ENCODE data around the gene NPTXR.
A peak's percentile ranks its signal among the peaks of the same experiment; 100 is the strongest.
"Not testable (repeated sequence)": the region's sequence is repeated elsewhere in the genome, so short reads cannot be mapped to it uniquely, and the experiment has no call there.

NPTXR gene

DNA sequence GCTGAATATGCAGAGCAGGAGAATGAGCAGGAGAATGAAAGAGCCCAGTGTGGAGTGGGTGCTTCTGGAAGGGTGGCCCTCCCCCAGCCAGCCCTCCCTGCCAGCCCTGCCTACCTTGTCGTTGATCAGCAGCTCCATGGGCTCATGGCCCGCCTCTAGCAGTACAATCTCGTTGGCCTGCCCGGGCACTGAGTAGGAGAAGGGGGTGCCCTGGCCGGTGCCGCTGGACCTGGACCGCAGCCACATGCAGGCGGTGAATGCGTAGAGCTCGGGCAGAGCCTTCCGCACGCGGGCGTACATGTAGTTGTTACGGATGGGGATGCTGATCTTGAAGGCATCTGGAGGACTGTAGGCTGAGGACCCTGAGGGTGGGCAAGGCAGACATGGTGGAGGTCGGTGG, 17.4 kb downstream of the NPTXR start:
- Mint-ChIP-seq H3K27me3 (peaks cover 7% of the 10 kb centered on the region), H3K36me3 (no peaks in the 10 kb centered on the region), H3K27ac (no peak overlapping the region), H3K4me1 (no peaks in the 10 kb centered on the region), H3K4me3 (no peak overlapping the region), H3K9me3 (no peaks in the 10 kb centered on the region)
- DNase-seq (ENCODE audit: low spot score in 2 of 2), result no peak
- ATAC-seq (ENCODE audit: low read depth), result no peak

DNA sequence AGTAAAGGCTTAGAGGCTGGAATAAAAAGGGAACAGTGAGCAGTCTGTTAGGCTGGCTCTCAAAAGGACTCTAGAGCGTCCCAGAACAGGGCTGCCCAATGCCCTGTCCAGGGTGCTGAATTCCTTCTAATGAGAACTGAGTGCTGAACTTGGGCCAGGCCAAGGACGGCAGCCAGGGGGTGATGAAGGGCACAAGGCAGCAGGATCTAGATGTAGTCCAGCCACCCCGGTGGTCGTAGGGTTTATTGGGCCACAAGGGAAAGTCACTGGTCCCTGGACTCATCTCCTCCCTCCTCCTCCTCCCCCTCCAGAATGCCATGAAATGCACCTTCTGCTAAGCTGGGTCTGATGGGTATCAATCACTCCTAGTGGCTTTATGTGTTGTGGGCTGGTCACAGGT, 19.2 kb downstream of the NPTXR start:
- ATAC-seq (ENCODE audit: low read depth) (peak; percentile 75), DNase-seq (ENCODE audit: low spot score in 2 of 2) (peak; percentile 27 to 52)
- H3K4me3 Mint-ChIP-seq, result no peak overlapping the region

GRCh38 chr22:38823637-38824036, 20.2 kb downstream of the NPTXR start:
- no peak overlapping the region for H3K27ac Mint-ChIP-seq
- H3K4me1 Mint-ChIP-seq, result no peaks in the 10 kb centered on the region
- no peaks in the 10 kb centered on the region for H3K36me3 Mint-ChIP-seq
- no peak overlapping the region for H3K4me3 Mint-ChIP-seq
- peaks cover 7% of the 10 kb centered on the region for H3K27me3 Mint-ChIP-seq
- ATAC-seq (ENCODE audit: low read depth), result no peak
- no peak for DNase-seq (ENCODE audit: low spot score in 2 of 2)
- no peaks in the 10 kb centered on the region for H3K9me3 Mint-ChIP-seq

More for the DNA sequence above, 19.2 kb downstream of the NPTXR start:
- no peaks in the 10 kb centered on the region for H3K4me1 Mint-ChIP-seq
- H3K36me3 Mint-ChIP-seq, result no peaks in the 10 kb centered on the region
- H3K9me3 Mint-ChIP-seq, result no peaks in the 10 kb centered on the region
- no peak overlapping the region for H3K27ac Mint-ChIP-seq
- H3K27me3 Mint-ChIP-seq, result peaks cover 7% of the 10 kb centered on the region

DNA sequence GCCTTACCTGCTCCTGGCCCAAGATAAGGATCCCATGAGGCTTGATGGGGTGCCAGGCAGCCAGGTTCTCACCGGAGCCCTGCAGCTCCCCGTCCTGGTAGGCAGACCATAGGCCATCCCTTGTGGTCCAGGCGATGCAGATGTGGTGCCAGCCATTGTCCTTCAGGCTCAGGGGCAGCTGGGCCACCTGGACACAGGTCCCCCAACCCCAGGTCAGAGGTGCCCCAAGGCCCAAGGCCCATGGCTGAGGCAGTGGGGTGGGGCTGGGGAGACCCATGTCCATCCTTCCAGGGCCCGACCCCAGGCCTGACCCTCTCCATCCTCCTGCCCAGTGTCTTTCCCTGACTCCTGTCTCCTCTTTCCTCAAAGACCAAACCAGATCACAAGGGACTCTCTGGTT, 20.8 kb downstream of the NPTXR start:
- Mint-ChIP-seq H3K4me1 (no peaks in the 10 kb centered on the region), H3K9me3 (no peaks in the 10 kb centered on the region), H3K27ac (no peak overlapping the region), H3K27me3 (peaks cover 11% of the 10 kb centered on the region), H3K36me3 (no peaks in the 10 kb centered on the region), H3K4me3 (no peak overlapping the region)
- ATAC-seq (ENCODE audit: low read depth) (no peak), DNase-seq (ENCODE audit: low spot score in 2 of 2) (no peak)

DNA sequence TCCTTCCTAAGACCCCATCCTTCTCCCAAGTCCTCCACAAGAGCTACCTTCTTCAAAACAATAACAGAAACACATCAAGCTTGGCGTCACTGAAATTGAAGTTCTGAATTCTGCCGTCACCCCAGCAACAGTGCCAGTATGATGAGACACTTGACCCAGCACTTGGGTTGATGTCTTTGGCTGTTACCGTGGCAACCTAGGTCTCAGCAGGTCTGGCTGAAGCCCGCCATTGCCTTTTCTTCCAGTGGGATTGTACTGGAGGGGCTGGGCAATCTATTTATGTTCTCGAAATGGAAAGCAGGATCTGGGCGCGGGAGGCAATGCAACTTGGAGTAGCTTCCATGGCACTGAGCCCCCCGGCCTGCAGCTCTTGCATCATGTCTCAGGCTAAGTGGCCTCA, 23.8 kb downstream of the NPTXR start:
- no peak for DNase-seq (ENCODE audit: low spot score in 2 of 2)
- H3K36me3 Mint-ChIP-seq, result no peaks in the 10 kb centered on the region
- H3K4me3 Mint-ChIP-seq, result no peak overlapping the region
- no peak overlapping the region for H3K27ac Mint-ChIP-seq
- H3K27me3 Mint-ChIP-seq, result peaks cover 25% of the 10 kb centered on the region
- no peaks in the 10 kb centered on the region for H3K4me1 Mint-ChIP-seq
- H3K9me3 Mint-ChIP-seq, result no peaks in the 10 kb centered on the region
- ATAC-seq (ENCODE audit: low read depth), result no peak

- ATAC-seq (ENCODE audit: low read depth), result no peak
- DNase-seq (ENCODE audit: low spot score in 2 of 2), result no peak
- Mint-ChIP-seq H3K4me1 (no peaks in the 10 kb centered on the region), H3K9me3 (no peaks in the 10 kb centered on the region), H3K4me3 (no peak overlapping the region), H3K27me3 (peaks cover 29% of the 10 kb centered on the region), H3K36me3 (peaks cover 3% of the 10 kb centered on the region), H3K27ac (no peak overlapping the region)
These were observed 24.4 kb downstream of the NPTXR start for GRCh38 chr22:38819387-38819940.

- H3K27ac Mint-ChIP-seq, result no peak overlapping the region
- no peak overlapping the region for H3K4me3 Mint-ChIP-seq
- no peaks in the 10 kb centered on the region for H3K9me3 Mint-ChIP-seq
- no peaks in the 10 kb centered on the region for H3K4me1 Mint-ChIP-seq
- ATAC-seq (ENCODE audit: low read depth) (no peak), DNase-seq (ENCODE audit: low spot score in 2 of 2) (no peak)
- H3K27me3 Mint-ChIP-seq, result peaks cover 35% of the 10 kb centered on the region
- peaks cover 3% of the 10 kb centered on the region for H3K36me3 Mint-ChIP-seq
These were observed 26.6 kb downstream of the NPTXR start for GRCh38 chr22:38817196-38817595.

DNA sequence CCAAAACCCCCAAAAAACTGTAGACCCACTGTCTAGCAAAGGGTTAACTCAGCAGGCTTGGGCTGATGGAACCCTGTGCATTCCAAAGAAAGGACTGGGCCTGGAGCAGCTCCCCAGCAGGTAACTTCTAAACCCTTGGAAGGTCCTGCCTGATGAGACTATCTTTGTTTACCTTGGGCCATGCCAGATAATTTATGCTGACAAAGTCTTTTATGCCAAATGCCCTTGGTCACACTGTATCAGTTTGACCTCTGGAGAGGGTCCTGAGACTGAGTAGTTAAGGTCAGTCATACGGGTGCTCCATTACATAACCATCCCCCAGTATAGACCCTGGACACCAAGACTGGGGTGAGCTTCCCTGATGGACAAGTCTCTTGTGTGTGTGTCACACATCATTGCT, 28.0 kb downstream of the NPTXR start:
- Mint-ChIP-seq H3K4me3 (no peak overlapping the region), H3K9me3 (peaks cover 4% of the 10 kb centered on the region), H3K4me1 (no peaks in the 10 kb centered on the region), H3K36me3 (peaks cover 6% of the 10 kb centered on the region), H3K27me3 (peaks cover 36% of the 10 kb centered on the region), H3K27ac (no peak overlapping the region)
- ATAC-seq (ENCODE audit: low read depth) (no peak), DNase-seq (ENCODE audit: low spot score in 2 of 2) (no peak)

- Mint-ChIP-seq H3K4me1 (no peaks in the 10 kb centered on the region), H3K27ac (no peak overlapping the region), H3K36me3 (peaks cover 9% of the 10 kb centered on the region), H3K9me3 (peaks cover 9% of the 10 kb centered on the region), H3K27me3 (peaks cover 29% of the 10 kb centered on the region), H3K4me3 (no peak overlapping the region)
- no peak for DNase-seq (ENCODE audit: low spot score in 2 of 2)
- no peak for ATAC-seq (ENCODE audit: low read depth)
These were observed 32.6 kb downstream of the NPTXR start for GRCh38 chr22:38811241-38811640.

GRCh38 chr22:38805041-38805593, 38.7 kb downstream of the NPTXR start:
- not testable (repeated sequence) for DNase-seq (ENCODE audit: low spot score in 2 of 2); H3K4me1 Mint-ChIP-seq; H3K27ac Mint-ChIP-seq; ATAC-seq (ENCODE audit: low read depth); H3K36me3 Mint-ChIP-seq; H3K9me3 Mint-ChIP-seq; H3K4me3 Mint-ChIP-seq
- peaks cover 22% of the 10 kb centered on the region for H3K27me3 Mint-ChIP-seq

GRCh38 chr22:38802671-38803121, 41.1 kb downstream of the NPTXR start:
- H3K4me3 Mint-ChIP-seq, result no peak overlapping the region
- no peak for DNase-seq (ENCODE audit: low spot score in 2 of 2)
- H3K9me3 Mint-ChIP-seq, result no peaks in the 10 kb centered on the region
- no peak for ATAC-seq (ENCODE audit: low read depth)
- H3K27ac Mint-ChIP-seq, result no peak overlapping the region
- no peaks in the 10 kb centered on the region for H3K4me1 Mint-ChIP-seq
- H3K27me3 Mint-ChIP-seq, result peaks cover 29% of the 10 kb centered on the region
- peaks cover 2% of the 10 kb centered on the region for H3K36me3 Mint-ChIP-seq

DNA sequence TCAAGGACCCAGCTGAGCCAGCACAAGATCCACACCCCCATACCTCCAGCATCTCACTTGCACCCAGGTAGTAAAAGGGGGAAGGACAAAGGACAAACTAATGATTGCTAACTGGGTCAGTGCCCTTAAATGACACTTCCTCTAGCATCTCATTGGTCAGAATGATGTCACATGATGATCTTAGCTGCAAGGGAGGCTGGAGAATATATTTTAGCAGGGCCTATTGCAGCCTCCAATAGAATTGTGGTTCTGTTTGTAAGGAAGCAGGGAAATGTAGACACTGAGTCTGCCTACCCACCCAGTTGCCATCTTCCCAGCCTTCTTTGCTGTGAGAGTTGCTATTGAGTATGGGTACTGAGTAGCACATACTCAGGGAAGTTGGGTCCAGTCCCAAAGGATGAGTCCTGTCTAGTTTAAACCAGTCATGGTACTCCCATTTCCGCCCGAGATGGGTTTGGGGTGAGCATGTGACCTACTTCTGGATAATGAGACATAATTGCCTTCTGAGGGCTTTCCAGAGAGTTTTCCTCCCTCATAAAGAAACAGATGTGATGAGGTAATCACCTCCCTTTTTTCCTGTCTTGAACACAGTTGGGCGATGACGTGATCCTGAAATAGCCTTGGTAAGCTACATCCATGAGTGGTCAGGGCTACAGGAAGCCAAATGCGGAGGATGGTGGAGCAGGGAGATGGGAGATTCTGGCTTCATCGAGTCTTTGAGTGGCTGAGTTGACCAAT, 44.4 kb downstream of the NPTXR start:
- H3K27me3 Mint-ChIP-seq, result peaks cover 35% of the 10 kb centered on the region
- H3K9me3 Mint-ChIP-seq, result no peaks in the 10 kb centered on the region
- H3K4me3 Mint-ChIP-seq, result no peak overlapping the region

GRCh38 chr22:38798496-38798895, 45.3 kb downstream of the NPTXR start:
- no peak overlapping the region for H3K4me3 Mint-ChIP-seq
- peaks cover 2% of the 10 kb centered on the region for H3K36me3 Mint-ChIP-seq
- ATAC-seq (ENCODE audit: low read depth) (no peak), DNase-seq (ENCODE audit: low spot score in 2 of 2) (no peak)
- H3K4me1 Mint-ChIP-seq, result peaks cover 5% of the 10 kb centered on the region
- H3K27me3 Mint-ChIP-seq, result peaks cover 33% of the 10 kb centered on the region
- no peaks in the 10 kb centered on the region for H3K9me3 Mint-ChIP-seq
- no peak overlapping the region for H3K27ac Mint-ChIP-seq

More for the DNA sequence above, 44.4 kb downstream of the NPTXR start:
- Mint-ChIP-seq H3K4me1 (peaks cover 5% of the 10 kb centered on the region), H3K36me3 (peaks cover 2% of the 10 kb centered on the region), H3K27ac (no peak overlapping the region)
- ATAC-seq (ENCODE audit: low read depth), result no peak
- DNase-seq (ENCODE audit: low spot score in 2 of 2), result no peak

DNA sequence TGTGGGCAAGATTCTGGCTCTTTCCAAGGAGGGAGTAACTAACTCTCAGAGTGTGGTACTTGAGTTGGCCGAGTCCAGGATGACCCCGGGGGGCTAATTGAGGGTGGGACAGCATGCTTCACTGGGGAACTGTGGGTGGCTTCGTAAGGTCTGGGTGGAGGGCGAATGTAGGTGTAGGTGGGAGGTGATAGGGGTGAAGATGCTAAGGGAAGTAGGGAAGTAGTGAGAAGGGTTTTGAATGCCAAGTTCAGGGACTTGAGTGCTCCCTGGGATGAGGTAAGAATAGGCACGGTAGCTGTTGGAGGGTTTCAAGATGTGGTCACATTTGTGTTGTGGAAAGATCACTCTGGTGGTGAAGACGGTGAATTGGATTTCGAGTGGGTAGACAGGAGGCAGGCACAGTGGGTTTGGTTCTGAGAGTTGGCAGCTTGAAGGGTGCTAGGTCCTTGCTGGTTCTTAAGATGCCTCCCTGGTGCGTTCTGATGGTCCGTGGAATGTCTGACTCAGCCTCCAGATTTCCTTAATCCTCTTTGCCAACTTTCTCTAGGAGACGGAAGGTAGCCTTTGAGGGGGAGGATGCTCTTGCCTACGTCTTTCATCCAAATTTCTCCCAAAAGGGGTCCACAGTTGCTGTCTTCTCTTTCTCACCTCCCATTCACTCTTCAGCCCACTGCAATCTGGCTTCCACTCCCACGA, 47.4 kb downstream of the NPTXR start:
- ATAC-seq (ENCODE audit: low read depth), result no peak

More for the DNA sequence above, 47.4 kb downstream of the NPTXR start:
- H3K4me3 Mint-ChIP-seq, result no peak overlapping the region
- peaks cover 2% of the 10 kb centered on the region for H3K36me3 Mint-ChIP-seq
- no peak overlapping the region for H3K27ac Mint-ChIP-seq
- H3K4me1 Mint-ChIP-seq, result peaks cover 10% of the 10 kb centered on the region
- no peak for DNase-seq (ENCODE audit: low spot score in 2 of 2)
- no peaks in the 10 kb centered on the region for H3K9me3 Mint-ChIP-seq
- H3K27me3 Mint-ChIP-seq, result peaks cover 27% of the 10 kb centered on the region

All from memory B cell (primary cell).